Mucosa of descending colon (tissue), 3 donors: Measurements from ENCODE around the gene PDLIM1. TPM values are rescaled to one million over a fixed set of nuclear protein-coding genes. Genes with fewer than 3 reads are reported as not detected.

ENCODE experiments used
- ATAC-seq: fragments of 200-7000 bp; cut with Tn5 transposase; one replicate; pipeline ENCODE4 v1.9.1; 2020; ENCODE audit warnings: mild to moderate bottlenecking, moderate library complexity
- DNase-seq, 3 donors: peaks; one replicate each; pipeline ENCODE4 v3.0.0-alpha.2; 2020
- H3K36me3 ChIP-seq: fragments of 200-600 bp; one replicate; pipeline ENCODE4 v1.8.0; 2021; ENCODE audit warnings: low read depth, mild to moderate bottlenecking
- H3K4me1 ChIP-seq: fragments of 200-600 bp; one replicate; pipeline ENCODE4 v1.8.0; 2021; ENCODE audit warnings: low read depth, mild to moderate bottlenecking
- H3K4me3 ChIP-seq: fragments of 200-600 bp; one replicate; pipeline ENCODE4 v1.8.0; 2021; ENCODE audit warnings: mild to moderate bottlenecking
- H3K9me3 ChIP-seq: fragments of 200-600 bp; one replicate; pipeline ENCODE4 v1.8.0; 2021; ENCODE audit warnings: mild to moderate bottlenecking
- CTCF ChIP-seq: fragments of 200-600 bp; IDR thresholded peaks from one replicate; pipeline ENCODE4 v1.8.0; 2022; ENCODE audit warnings: antibody characterized with exemption, mild to moderate bottlenecking
- intact Hi-C, 2 donors: fragments of 100-400 bp; cut with DNase I in 1 of 2; cut with micrococcal nuclease in 1 of 2; formaldehyde crosslinking; loops; one replicate each; pipeline versions ENCODE4 v1.11.0 to v1.11.1; 2022; cut with DNase I, micrococcal nuclease
- total RNA-seq, 3 donors: library from RNA; stranded (reverse); fragmentation: NEBNext Ultra II Directional in 2 of 3; extraction: Animal tissue kit (Norgen Biotek cat#: 25700) in 2 of 3; gene quantifications; one replicate each; pipeline versions ENCODE4 v1.2.1 to v1.2.4, GENCODE V29; 2021 to 2023
- donor health status: DM: no; HTN: no; CAD: no; lungs with moderate emphysema.
- donor health status: DM: no; HTN: no; CAD: no.
- donor health status: DM: no; HTN: yes; CAD: no.

PDLIM1 gene
- total RNA-seq, 3 donors from 2014 or later = 177 to 434 (median 373) TPM

GRCh38 chr10:95291365-95292039, 699 bp upstream of the PDLIM1 start:
- ATAC-seq (no peak), DNase-seq (no peak)
- intact Hi-C loops = no loop called here
- TF ChIP-seq CTCF = no peak
- Histone ChIP-seq H3K4me3 (no peak overlapping the region), H3K36me3 (no peaks in the 10 kb centered on the region), H3K9me3 (no peaks in the 10 kb centered on the region), H3K4me1 (peaks cover 41% of the 10 kb centered on the region)

- peak in 1 of 3 donors; percentile 54 for DNase-seq
- Histone ChIP-seq H3K9me3 (no peaks in the 10 kb centered on the region), H3K4me3 (peak overlapping the region; percentile 90), H3K4me1 (peaks cover 45% of the 10 kb centered on the region), H3K36me3 (no peaks in the 10 kb centered on the region)
- intact Hi-C loops = no loop called here
- ATAC-seq = no peak
- TF ChIP-seq CTCF = no peak
These were observed 832 bp downstream of the PDLIM1 start for GRCh38 chr10:95289921-95290421.

GRCh38 chr10:95289003-95289920, 1.5 kb downstream of the PDLIM1 start:
- DNase-seq (peak in 2 of 3 donors; percentile 62 to 65), ATAC-seq (peak; percentile 58)
- Histone ChIP-seq H3K4me1 (peaks cover 46% of the 10 kb centered on the region), H3K9me3 (no peaks in the 10 kb centered on the region), H3K4me3 (peak overlapping the region; percentile 90), H3K36me3 (no peaks in the 10 kb centered on the region)
- no peak for TF ChIP-seq CTCF
- intact Hi-C loops = no loop called here

GRCh38 chr10:95288303-95288702, 2.5 kb downstream of the PDLIM1 start:
- ATAC-seq (peak; percentile 48), DNase-seq (no peak)
- intact Hi-C loops = no loop called here
- Histone ChIP-seq H3K4me3 (no peak overlapping the region), H3K36me3 (no peaks in the 10 kb centered on the region), H3K9me3 (no peaks in the 10 kb centered on the region), H3K4me1 (peaks cover 43% of the 10 kb centered on the region)
- no peak for TF ChIP-seq CTCF

- ATAC-seq (no peak), DNase-seq (no peak)
- intact Hi-C loops = no loop called here
- TF ChIP-seq CTCF = no peak
- no peaks in the 10 kb centered on the region for H3K9me3 ChIP-seq
- no peak overlapping the region for H3K4me3 ChIP-seq
- no peaks in the 10 kb centered on the region for H3K36me3 ChIP-seq
- peaks cover 50% of the 10 kb centered on the region for H3K4me1 ChIP-seq
These were observed 3.5 kb downstream of the PDLIM1 start for GRCh38 chr10:95287281-95287680.
